A673 (cell line): ENCODE data around the gene RSPH6A. TPM values are rescaled to one million over a fixed set of nuclear protein-coding genes. Genes with fewer than 3 reads are reported as not detected.

Experiments
- BruUV-seq: library from RNA; stranded (reverse); fragments of 400-500 nt; replicated peaks from 2 replicates; lab custom pipeline; 2021; lab: Mats Ljungman, UMichigan
- CTCF ChIA-PET: fragments of 300-600 bp; sonication (Branson Sonifier 250); formaldehyde crosslinking; loops from one replicate; lab custom pipeline; 2022; ENCODE audit warnings: antibody characterized with exemption; lab: Charles Lee
- POLR2A ChIA-PET: fragments of 300-600 bp; sonication (Branson Sonifier 250); formaldehyde crosslinking; loops from one replicate; lab custom pipeline; 2022; ENCODE audit warnings: antibody characterized with exemption; ENCODE audit not compliant: low non-redundant PET; lab: Charles Lee
- DNase-seq: peaks from one replicate; pipeline ENCODE4 v3.0.0-alpha.2; 2015; ENCODE audit warnings: low spot score
- H3K27ac ChIP-seq: fragments of 200-600 bp; sonication (generic); 2 replicates; pipeline ENCODE4 v1.5.1; 2016; ENCODE audit warnings: mixed run types, low read depth, mild to moderate bottlenecking, mixed read lengths, antibody characterized with exemption, low read length; ENCODE audit not compliant: poor library complexity, severe bottlenecking
- H3K27me3 ChIP-seq: fragments of 200-600 bp; sonication (generic); replicated peaks from 2 replicates; pipeline ENCODE4 v1.6.1; 2017; ENCODE audit warnings: mixed run types, low read depth, mild to moderate bottlenecking, mixed read lengths, antibody characterized with exemption, low read length; ENCODE audit not compliant: insufficient read depth, poor library complexity
- H3K36me3 ChIP-seq: fragments of 200-600 bp; sonication (generic); 2 replicates; pipeline ENCODE4 v1.6.1; 2016; ENCODE audit warnings: mixed run types, mild to moderate bottlenecking, mixed read lengths, antibody characterized with exemption, low read length; ENCODE audit not compliant: insufficient read depth, poor library complexity, severe bottlenecking
- H3K4me1 ChIP-seq: fragments of 200-600 bp; sonication (generic); 2 replicates; pipeline ENCODE4 v1.6.1; 2017; ENCODE audit warnings: mixed run types, mild to moderate bottlenecking, mixed read lengths, antibody characterized with exemption, low read length; ENCODE audit not compliant: insufficient read depth, poor library complexity, severe bottlenecking
- H3K4me3 ChIP-seq: fragments of 200-600 bp; sonication (generic); 2 replicates; pipeline ENCODE4 v1.5.1; 2016; ENCODE audit warnings: low read depth, mixed run types, mild to moderate bottlenecking, mixed read lengths, low read length; ENCODE audit not compliant: poor library complexity, severe bottlenecking
- H3K9me3 ChIP-seq: fragments of 200-600 bp; sonication (generic); 2 replicates; pipeline ENCODE4 v1.6.1; 2016; ENCODE audit warnings: mixed run types, low read depth, mild to moderate bottlenecking, mixed read lengths, antibody characterized with exemption, low read length; ENCODE audit not compliant: poor library complexity, severe bottlenecking
- CTCF ChIP-seq: fragments of 300-800, 200-600 bp; sonication (generic); conservative IDR thresholded peaks from 2 replicates; pipeline ENCODE4 v1.5.1; 2017; ENCODE audit warnings: low read depth, mild to moderate bottlenecking, antibody characterized with exemption, low read length, moderate library complexity, mixed read lengths
- EZH2 ChIP-seq: fragments of 200-600 bp; sonication (generic); IDR thresholded peaks from 2 replicates; pipeline ENCODE4 v1.6.1; 2017; ENCODE audit warnings: borderline replicate concordance, low read depth, mild to moderate bottlenecking, mixed read lengths, antibody characterized with exemption, low read length; ENCODE audit not compliant: poor library complexity, severe bottlenecking
- intact Hi-C: fragments of 100-400 bp; cut with micrococcal nuclease; formaldehyde crosslinking; loops from one replicate; pipeline ENCODE4 v1.10.0; 2022; ENCODE audit not compliant: unreplicated experiment
- total RNA-seq: library from RNA; stranded (reverse); gene quantifications from 2 replicates; pipeline ENCODE4 v1.2.3, GENCODE V29; 2021

Gene RSPH6A
- total RNA-seq, 1 experiment from 2014 or later, result 0.19 TPM

- CTCF ChIA-PET, result interaction anchor here (0.5 to 0.6 kb wide), 2 partner anchors 28 to 58 kb away, joined by 3 read pairs; no protein-coding TSS in a partner anchor
- Histone ChIP-seq H3K4me3 (no peak overlapping the region), H3K4me1 (peaks cover 6% of the 10 kb centered on the region), H3K27ac (no peak overlapping the region), H3K27me3 (no peaks in the 10 kb centered on the region), H3K9me3 (no peaks in the 10 kb centered on the region), H3K36me3 (peaks cover 50% of the 10 kb centered on the region)
- POLR2A ChIA-PET, result no interaction called here
- TF ChIP-seq EZH2 (no peak), CTCF (no peak)
- DNase-seq, result no peak
- no TSS peak for BruUV-seq
- intact Hi-C loops, result no loop called here
Observed at GRCh38 chr19:45789035-45789786, 25.9 kb downstream of the RSPH6A start.

- TF ChIP-seq CTCF (no peak), EZH2 (no peak)
- DNase-seq, result no peak
- H3K4me1 ChIP-seq, result no peaks in the 10 kb centered on the region
- no peak overlapping the region for H3K27ac ChIP-seq
- no peaks in the 10 kb centered on the region for H3K9me3 ChIP-seq
- ChIA-PET CTCF (no interaction called here), POLR2A (interaction anchor here (0.6 kb wide), 1 partner anchor 13 kb away, joined by 5 read pairs; no protein-coding TSS in a partner anchor)
- intact Hi-C loops, result no loop called here
- peaks cover 50% of the 10 kb centered on the region for H3K36me3 ChIP-seq
- BruUV-seq, result no TSS peak
- no peaks in the 10 kb centered on the region for H3K27me3 ChIP-seq
- no peak overlapping the region for H3K4me3 ChIP-seq
Observed at GRCh38 chr19:45786533-45786894, 28.6 kb downstream of the RSPH6A start.

DNA sequence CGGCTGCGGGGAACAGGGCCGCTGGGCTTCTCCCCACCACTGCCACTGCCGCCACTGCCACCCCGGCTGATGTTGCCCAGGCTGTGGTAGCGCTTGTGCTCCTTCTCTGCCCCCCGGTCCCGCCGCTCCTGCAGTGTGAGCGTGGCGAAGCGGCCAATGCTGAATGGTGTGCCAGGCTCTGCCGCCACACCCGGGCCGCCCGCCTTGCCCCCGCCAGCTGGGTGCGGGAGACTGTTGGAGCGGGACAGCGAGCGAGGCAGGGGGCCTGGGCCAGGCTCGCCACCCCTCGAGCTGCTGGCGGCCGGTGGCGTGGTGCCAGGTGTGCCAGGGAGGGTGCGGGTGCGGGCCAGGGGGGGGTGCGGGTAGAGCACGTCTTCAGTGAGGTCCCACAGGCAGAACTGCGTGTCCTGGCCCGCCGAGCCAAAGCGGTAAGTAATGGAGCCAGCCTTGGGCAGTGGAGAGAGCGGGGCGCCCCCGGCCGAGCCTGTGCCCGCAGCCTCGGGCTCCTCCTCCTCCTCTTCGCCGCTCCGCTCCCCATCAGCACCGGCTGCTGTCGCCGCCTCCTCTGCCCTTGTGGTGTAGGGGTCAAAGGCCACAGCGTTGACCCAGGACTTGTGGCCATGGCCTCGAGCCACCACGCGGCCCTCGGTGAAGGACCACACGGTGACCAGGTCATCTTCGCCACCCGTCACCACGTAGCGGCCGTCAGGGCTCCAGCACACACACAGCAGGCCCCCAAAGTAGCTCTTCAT lies 29.2 kb downstream of the RSPH6A start:
- DNase-seq, result no peak
- Histone ChIP-seq H3K36me3 (peaks cover 47% of the 10 kb centered on the region), H3K27ac (no peak overlapping the region), H3K9me3 (no peaks in the 10 kb centered on the region), H3K4me3 (no peak overlapping the region), H3K4me1 (no peaks in the 10 kb centered on the region), H3K27me3 (no peaks in the 10 kb centered on the region)
- CTCF ChIA-PET, result no interaction called here
- intact Hi-C loops, result no loop called here
- POLR2A ChIA-PET, result no interaction called here
- TF ChIP-seq EZH2, result no peak
- no peak for TF ChIP-seq CTCF
- no TSS peak for BruUV-seq
